H9 (cell line): ENCODE data around the gene ZNF569. TPM values are rescaled to one million over a fixed set of nuclear protein-coding genes. Genes with fewer than 3 reads are reported as not detected.

Experiments
- DNase-seq: peaks from one replicate; pipeline ENCODE4 v3.0.0-alpha.2; 2017
- H2AFZ ChIP-seq: one replicate; pipeline ENCODE4 v1.6.1; 2013; ENCODE audit warnings: mild to moderate bottlenecking, low read length, control low read depth, moderate library complexity
- H2AK5ac ChIP-seq: 2 replicates; pipeline ENCODE4 v1.6.1; 2013; ENCODE audit warnings: low read length, control low read depth, mixed read lengths; ENCODE audit not compliant: insufficient read length
- H2BK120ac ChIP-seq: one replicate; pipeline ENCODE4 v1.6.1; 2013; ENCODE audit warnings: low read depth, mild to moderate bottlenecking, low read length, control low read depth, inconsistent platforms; ENCODE audit not compliant: poor library complexity, severe bottlenecking
- H2BK12ac ChIP-seq: 2 replicates; pipeline ENCODE4 v1.6.1; 2013; ENCODE audit warnings: low read length, control low read depth, mixed read lengths, low read depth; ENCODE audit not compliant: insufficient read length
- H2BK15ac ChIP-seq: 2 replicates; pipeline ENCODE4 v1.6.1; 2013; ENCODE audit warnings: low read depth, low read length, control low read depth
- H2BK20ac ChIP-seq: one replicate; pipeline ENCODE4 v1.6.1; 2013; ENCODE audit warnings: low read depth, mild to moderate bottlenecking, low read length, control low read depth, inconsistent platforms; ENCODE audit not compliant: poor library complexity, severe bottlenecking
- H2BK5ac ChIP-seq: 2 replicates; pipeline ENCODE4 v1.6.1; 2013; ENCODE audit warnings: low read length, control low read depth, mixed read lengths; ENCODE audit not compliant: insufficient read length
- H3K14ac ChIP-seq: 2 replicates; pipeline ENCODE4 v1.6.1; 2013; ENCODE audit warnings: low read length, control low read depth; ENCODE audit not compliant: insufficient read depth
- H3K18ac ChIP-seq: 2 replicates; pipeline ENCODE4 v1.6.1; 2013; ENCODE audit warnings: low read depth, mild to moderate bottlenecking, mixed read lengths, low read length, control low read depth; ENCODE audit not compliant: insufficient read length
- H3K23ac ChIP-seq: 2 replicates; pipeline ENCODE4 v1.6.1; 2013; ENCODE audit warnings: low read length, control low read depth, mixed read lengths, low read depth; ENCODE audit not compliant: insufficient read length
- H3K23me2 ChIP-seq: 2 replicates; pipeline ENCODE4 v1.6.1; 2013; ENCODE audit warnings: low read depth, mild to moderate bottlenecking, mixed read lengths, low read length, control low read depth; ENCODE audit not compliant: insufficient read length, poor library complexity, severe bottlenecking
- H3K27ac ChIP-seq: 2 replicates; pipeline ENCODE4 v1.5.1; 2013; ENCODE audit warnings: low read length, control low read depth, mixed read lengths, low read depth; ENCODE audit not compliant: insufficient read length
- H3K27me3 ChIP-seq: 2 replicates; pipeline ENCODE4 v1.6.1; 2013; ENCODE audit warnings: low read length, control low read depth, inconsistent platforms; ENCODE audit not compliant: insufficient read depth
- H3K4ac ChIP-seq: 2 replicates; pipeline ENCODE4 v1.6.1; 2013; ENCODE audit warnings: low read depth, mild to moderate bottlenecking, control low read depth, inconsistent platforms, low read length, moderate library complexity
- H3K4me1 ChIP-seq: 2 replicates; pipeline ENCODE4 v1.6.1; 2013; ENCODE audit warnings: low read length, control low read depth, inconsistent platforms; ENCODE audit not compliant: insufficient read depth
- H3K4me2 ChIP-seq: 2 replicates; pipeline ENCODE4 v1.6.1; 2013; ENCODE audit warnings: low read length, control low read depth, mixed read lengths; ENCODE audit not compliant: insufficient read length, insufficient read depth
- H3K56ac ChIP-seq: 2 replicates; pipeline ENCODE4 v1.6.1; 2013; ENCODE audit warnings: low read depth, mild to moderate bottlenecking, mixed read lengths, low read length, control low read depth; ENCODE audit not compliant: insufficient read length
- H3K79me1 ChIP-seq: 2 replicates; pipeline ENCODE4 v1.6.1; 2013; ENCODE audit warnings: low read depth, mild to moderate bottlenecking, moderate library complexity, low read length, control low read depth, inconsistent platforms; ENCODE audit not compliant: insufficient read depth, poor library complexity, severe bottlenecking
- H3K79me2 ChIP-seq: 2 replicates; pipeline ENCODE4 v1.6.1; 2013; ENCODE audit warnings: low read length, control low read depth, inconsistent platforms; ENCODE audit not compliant: insufficient read depth
- H3K9ac ChIP-seq: 2 replicates; pipeline ENCODE4 v1.6.1; 2013; ENCODE audit warnings: low read length, control low read depth, mixed read lengths; ENCODE audit not compliant: insufficient read length; ENCODE audit errors: extremely low read depth
- H3K9me3 ChIP-seq: one replicate; pipeline ENCODE4 v1.6.1; 2013; ENCODE audit warnings: low read depth, low read length, inconsistent platforms; ENCODE audit not compliant: control insufficient read depth
- H3T11ph ChIP-seq: one replicate; pipeline ENCODE4 v1.6.1; 2013; ENCODE audit warnings: mild to moderate bottlenecking, low read length, control low read depth, inconsistent platforms
- H4K20me1 ChIP-seq: one replicate; pipeline ENCODE4 v1.6.1; 2013; ENCODE audit not compliant: control insufficient read depth, insufficient read length, insufficient read depth
- H4K5ac ChIP-seq: 2 replicates; pipeline ENCODE4 v1.6.1; 2013; ENCODE audit warnings: low read depth, mild to moderate bottlenecking, mixed read lengths, low read length, control low read depth; ENCODE audit not compliant: insufficient read length
- H4K8ac ChIP-seq: replicated peaks from 2 replicates; pipeline ENCODE4 v1.6.1; 2013; ENCODE audit warnings: low read length, control low read depth, mixed read lengths, low read depth; ENCODE audit not compliant: insufficient read length
- H4K91ac ChIP-seq: 2 replicates; pipeline ENCODE4 v1.6.1; 2013; ENCODE audit warnings: low read depth, mild to moderate bottlenecking, moderate library complexity, mixed read lengths, low read length, control low read depth; ENCODE audit not compliant: insufficient read length
- H3K27ac Mint-ChIP-seq, 3 experiments: 2 replicates in 2 of 3; 3 replicates in 1 of 3; pipeline ENCODE4 v1.8.0; 2020 to 2021; ENCODE audit warnings: mixed read lengths in 3 of 3, mild to moderate bottlenecking in 1 of 3, moderate library complexity in 1 of 3
- H3K27me3 Mint-ChIP-seq: 2 replicates; pipeline ENCODE4 v1.8.0; 2021; ENCODE audit warnings: low read depth, mild to moderate bottlenecking, moderate library complexity, mixed read lengths
- H3K36me3 Mint-ChIP-seq, 3 experiments: 2 replicates in 2 of 3; 3 replicates in 1 of 3; pipeline ENCODE4 v1.8.0; 2020 to 2021; ENCODE audit warnings: low read depth in 3 of 3, mixed read lengths in 3 of 3; ENCODE audit not compliant: insufficient read depth in 1 of 3
- H3K4me1 Mint-ChIP-seq, 2 experiments: 2 replicates each; pipeline ENCODE4 v1.8.0; 2020; ENCODE audit warnings: mixed read lengths in 2 of 2
- H3K4me3 Mint-ChIP-seq, 2 experiments: 2 replicates in 1 of 2; 3 replicates in 1 of 2; pipeline ENCODE4 v1.8.0; 2020 to 2021; ENCODE audit warnings: mild to moderate bottlenecking in 2 of 2, mixed read lengths in 2 of 2, moderate library complexity in 1 of 2
- H3K9me3 Mint-ChIP-seq, 2 experiments: 2 replicates in 1 of 2; 3 replicates in 1 of 2; pipeline ENCODE4 v1.8.0; 2020; ENCODE audit warnings: mild to moderate bottlenecking in 2 of 2, mixed read lengths in 2 of 2, moderate library complexity in 1 of 2
- WGBS: extraction: QIAGEN DNeasy Blood & Tissue Kit; methylation state at CpG from one replicate; pipeline ENCODE4 v1.1.7; 2013; ENCODE audit warnings: missing lambda C conversion rate, low lambda C conversion rate, mixed read lengths; ENCODE audit not compliant: insufficient read length; ENCODE audit errors: extremely low coverage; 5-methylcytosine and 5-hydroxymethylcytosine counted together
- total RNA-seq: library from RNA; stranded (reverse); gene quantifications from 2 replicates; pipeline ENCODE4 v1.2.1, GENCODE V29; 2021
- TF ChIP-seq, protein P1 (sequence below): fragments of 200-600 bp; sonication (generic); conservative IDR thresholded peaks from 3 replicates; pipeline ENCODE4 v1.8.0; 2021; ENCODE audit warnings: antibody characterized with exemption, mild to moderate bottlenecking

Gene ZNF569
- total RNA-seq, 1 experiment from 2014 or later: 14.2 TPM

DNA sequence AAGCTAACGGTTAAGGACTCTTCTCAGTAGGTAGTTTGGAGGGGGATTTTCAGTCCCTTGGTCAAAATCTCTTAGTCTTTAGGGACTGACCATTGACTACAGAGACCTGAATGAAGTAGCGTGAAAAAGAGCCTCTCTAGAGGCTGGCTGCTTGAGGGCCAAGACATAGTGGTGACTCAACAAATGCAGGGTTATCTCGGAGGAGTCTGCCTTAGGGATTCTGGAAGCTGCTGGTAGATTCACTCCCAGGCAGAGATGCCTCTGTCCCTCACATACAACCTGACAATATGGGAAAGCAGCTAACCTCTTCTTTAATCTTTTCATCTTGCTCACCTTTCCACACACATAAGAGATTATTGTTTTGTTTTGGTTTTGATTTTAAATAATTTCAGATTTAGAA, 44.6 kb upstream of the ZNF569 start:
- Histone ChIP-seq H2BK20ac (no peak overlapping the region), H3K27ac (no peak overlapping the region), H4K8ac (no peak overlapping the region), H2BK120ac (no peak overlapping the region), H4K91ac (no peak overlapping the region), H3K4me1 (peaks cover 3% of the 10 kb centered on the region; the same call in 1 of the 2 replicates), H3K23me2 (peaks cover 9% of the 10 kb centered on the region), H4K5ac (no peak overlapping the region), H2AK5ac (no peak overlapping the region), H4K20me1 (no peaks in the 10 kb centered on the region), H2BK12ac (no peak overlapping the region), H3K9me3 (no peaks in the 10 kb centered on the region), H3K27me3 (no peaks in the 10 kb centered on the region), H3K79me1 (no peaks in the 10 kb centered on the region), H3K23ac (no peak overlapping the region), H3K56ac (no peak overlapping the region), H2BK5ac (no peak overlapping the region), H3K18ac (no peak overlapping the region), H3K79me2 (no peaks in the 10 kb centered on the region), H2AFZ (no peak overlapping the region), H3T11ph (no peak overlapping the region), H3K9ac (no peak overlapping the region), H3K14ac (no peak overlapping the region), H3K4ac (no peak overlapping the region), H2BK15ac (no peak overlapping the region), H3K4me2 (no peak overlapping the region)
- Mint-ChIP-seq H3K9me3 (peaks cover 0 to 18% of the 10 kb centered on the region in 2 experiments; a peak in 3 of 5 replicates), H3K4me3 (no peak overlapping the region), H3K27ac (no peak overlapping the region), H3K36me3 (peaks cover 49 to 55% (median 52%) of the 10 kb centered on the region in 3 experiments), H3K27me3 (no peaks in the 10 kb centered on the region), H3K4me1 (no peaks in the 10 kb centered on the region; a peak in 1 of 4 replicates)
- no peak for DNase-seq
- WGBS: no CpG with 5 or more reads among the region's 3 CpGs
- TF ChIP-seq, protein P1, sequence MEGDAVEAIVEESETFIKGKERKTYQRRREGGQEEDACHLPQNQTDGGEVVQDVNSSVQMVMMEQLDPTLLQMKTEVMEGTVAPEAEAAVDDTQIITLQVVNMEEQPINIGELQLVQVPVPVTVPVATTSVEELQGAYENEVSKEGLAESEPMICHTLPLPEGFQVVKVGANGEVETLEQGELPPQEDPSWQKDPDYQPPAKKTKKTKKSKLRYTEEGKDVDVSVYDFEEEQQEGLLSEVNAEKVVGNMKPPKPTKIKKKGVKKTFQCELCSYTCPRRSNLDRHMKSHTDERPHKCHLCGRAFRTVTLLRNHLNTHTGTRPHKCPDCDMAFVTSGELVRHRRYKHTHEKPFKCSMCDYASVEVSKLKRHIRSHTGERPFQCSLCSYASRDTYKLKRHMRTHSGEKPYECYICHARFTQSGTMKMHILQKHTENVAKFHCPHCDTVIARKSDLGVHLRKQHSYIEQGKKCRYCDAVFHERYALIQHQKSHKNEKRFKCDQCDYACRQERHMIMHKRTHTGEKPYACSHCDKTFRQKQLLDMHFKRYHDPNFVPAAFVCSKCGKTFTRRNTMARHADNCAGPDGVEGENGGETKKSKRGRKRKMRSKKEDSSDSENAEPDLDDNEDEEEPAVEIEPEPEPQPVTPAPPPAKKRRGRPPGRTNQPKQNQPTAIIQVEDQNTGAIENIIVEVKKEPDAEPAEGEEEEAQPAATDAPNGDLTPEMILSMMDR: no peak
